HUES64 (cell line): Measurements from ENCODE around the gene MOSPD2.

ENCODE experiments used
- H3K27ac ChIP-seq: 2 replicates; pipeline ENCODE4 v1.7.0; 2013; ENCODE audit warnings: low read depth, low read length, inconsistent platforms
- H3K27me3 ChIP-seq: 2 replicates; pipeline ENCODE4 v1.6.1; 2013; ENCODE audit warnings: mild to moderate bottlenecking, low read length; ENCODE audit not compliant: insufficient read depth
- H3K36me3 ChIP-seq: 2 replicates; pipeline ENCODE4 v1.6.1; 2013; ENCODE audit warnings: mild to moderate bottlenecking, low read length; ENCODE audit not compliant: insufficient read depth
- H3K4me1 ChIP-seq: 2 replicates; pipeline ENCODE4 v1.6.1; 2013; ENCODE audit warnings: mild to moderate bottlenecking, low read length, moderate library complexity; ENCODE audit not compliant: insufficient read depth
- H3K4me3 ChIP-seq: 2 replicates; pipeline ENCODE4 v1.5.1; 2013; ENCODE audit warnings: mild to moderate bottlenecking, low read length, moderate library complexity
- H3K9ac ChIP-seq: 2 replicates; pipeline ENCODE4 v1.6.1; 2013; ENCODE audit warnings: mild to moderate bottlenecking, low read depth, low read length
- H3K9me3 ChIP-seq: 2 replicates; pipeline ENCODE4 v1.6.1; 2013; ENCODE audit warnings: low read depth, low read length; ENCODE audit not compliant: insufficient read depth
- WGBS: fragments of 150-250, 120-280 bp; methylation state at CpG from one replicate; pipeline ENCODE4 v1.1.7; 2013; ENCODE audit warnings: missing lambda C conversion rate; 5-methylcytosine and 5-hydroxymethylcytosine counted together

The MOSPD2 gene

DNA sequence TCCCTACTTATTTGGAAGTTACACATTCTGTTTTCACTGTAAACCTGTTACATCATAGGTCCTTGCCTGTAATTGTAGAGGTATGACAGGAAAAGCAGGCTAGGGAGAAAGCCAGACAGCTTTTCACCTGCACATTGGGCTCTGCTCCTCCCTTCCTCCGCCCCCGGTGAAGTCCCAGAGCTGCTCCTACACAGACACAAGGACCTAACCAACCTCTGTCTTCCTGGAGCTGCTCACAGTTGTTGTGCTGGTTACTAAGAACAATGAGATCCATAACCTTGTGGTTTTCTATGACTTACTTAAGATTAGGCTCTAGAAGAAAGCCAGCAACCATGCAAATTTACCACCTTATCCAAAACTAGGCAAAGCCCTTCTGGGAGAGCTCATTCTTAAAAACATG, 40.0 kb downstream of the MOSPD2 start:
- Histone ChIP-seq H3K36me3 (peaks cover 64% of the 10 kb centered on the region), H3K27me3 (no peaks in the 10 kb centered on the region)
- WGBS, result 86% methylated on average over 2 of the region's 2 CpGs

DNA sequence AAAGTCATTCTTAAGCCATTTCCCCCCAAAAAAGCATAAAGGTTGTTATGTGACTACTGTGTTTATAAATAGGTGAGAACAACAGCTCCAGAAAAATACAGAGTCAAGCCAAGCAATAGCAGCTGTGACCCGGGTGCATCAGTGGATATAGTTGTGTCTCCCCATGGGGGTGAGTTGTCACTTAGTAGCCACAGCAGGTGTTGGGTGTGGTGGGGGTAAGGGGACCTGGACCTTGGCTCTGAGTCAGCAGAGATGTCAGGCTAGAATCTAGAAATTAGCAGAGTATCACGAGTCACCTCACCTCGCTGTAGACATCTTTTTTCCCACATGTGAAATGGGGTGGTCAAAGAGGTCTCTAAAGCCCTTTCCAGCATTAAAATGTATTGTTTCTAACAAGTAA, 42.4 kb downstream of the MOSPD2 start:
- Histone ChIP-seq H3K27me3 (no peaks in the 10 kb centered on the region), H3K9ac (no peak overlapping the region), H3K36me3 (peaks cover 67% of the 10 kb centered on the region), H3K4me3 (no peak overlapping the region), H3K9me3 (no peaks in the 10 kb centered on the region), H3K27ac (no peak overlapping the region), H3K4me1 (no peaks in the 10 kb centered on the region)
- 100% methylated on average over 3 of the region's 3 CpGs for WGBS

More for the DNA sequence above, 40.0 kb downstream of the MOSPD2 start:
- Histone ChIP-seq H3K9ac (no peak overlapping the region), H3K9me3 (no peaks in the 10 kb centered on the region), H3K27ac (no peak overlapping the region), H3K4me1 (no peaks in the 10 kb centered on the region), H3K4me3 (no peak overlapping the region)

DNA sequence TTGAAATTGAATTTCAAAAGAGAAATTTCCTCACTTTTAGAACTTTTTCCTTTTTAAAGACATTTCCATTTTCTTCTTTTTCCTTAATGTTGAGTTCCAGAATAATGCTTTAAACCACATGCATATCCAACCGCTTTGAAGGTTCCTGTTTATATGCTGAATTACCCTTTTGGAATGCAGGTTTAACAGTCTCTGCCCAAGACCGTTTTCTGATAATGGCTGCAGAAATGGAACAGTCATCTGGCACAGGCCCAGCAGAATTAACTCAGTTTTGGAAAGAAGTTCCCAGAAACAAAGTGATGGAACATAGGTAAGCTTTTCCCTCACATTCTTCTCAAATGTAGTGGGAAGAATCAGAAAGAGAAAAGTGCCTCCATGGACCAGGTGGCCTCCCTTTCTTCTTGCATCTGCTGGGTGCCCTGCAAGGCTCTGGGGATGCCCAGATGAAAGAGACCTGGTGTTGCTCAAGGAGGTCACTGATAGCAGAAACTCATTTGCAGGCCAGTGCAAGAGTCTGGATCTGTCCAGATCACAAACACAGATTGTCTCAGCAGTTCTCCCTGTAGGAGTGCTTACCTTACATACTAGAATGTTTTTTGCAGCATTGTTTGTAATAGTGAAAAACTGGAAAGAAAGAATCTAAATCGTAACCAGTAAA, 42.9 kb downstream of the MOSPD2 start:
- Histone ChIP-seq H3K4me3 (no peak overlapping the region), H3K4me1 (no peaks in the 10 kb centered on the region), H3K9ac (no peak overlapping the region), H3K9me3 (no peaks in the 10 kb centered on the region), H3K27ac (no peak overlapping the region), H3K36me3 (peaks cover 63% of the 10 kb centered on the region), H3K27me3 (no peaks in the 10 kb centered on the region)
- 93% methylated on average over 2 of the region's 3 CpGs for WGBS

DNA sequence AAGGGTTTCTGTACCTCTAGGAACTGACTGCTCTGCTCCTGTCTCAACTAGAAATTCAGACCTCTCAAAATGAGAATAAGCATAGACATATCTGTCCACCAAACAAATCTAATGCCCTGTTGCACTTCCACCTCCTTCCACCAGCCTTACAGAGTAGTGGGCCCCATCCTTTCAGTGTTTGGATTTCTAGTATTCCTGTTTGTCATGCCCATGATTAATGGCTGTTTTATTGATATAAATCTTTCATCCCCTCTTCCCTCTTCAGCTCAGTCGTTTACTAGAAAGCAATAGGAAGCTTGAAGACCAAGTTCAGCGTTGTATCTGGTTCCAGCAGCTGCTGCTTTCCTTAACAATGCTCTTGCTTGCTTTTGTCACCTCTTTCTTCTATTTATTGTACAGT, 46.2 kb downstream of the MOSPD2 start:
- Histone ChIP-seq H3K4me3 (no peak overlapping the region), H3K36me3 (peaks cover 34% of the 10 kb centered on the region), H3K9ac (no peak overlapping the region), H3K4me1 (no peaks in the 10 kb centered on the region), H3K27ac (no peak overlapping the region), H3K27me3 (no peaks in the 10 kb centered on the region), H3K9me3 (no peaks in the 10 kb centered on the region)
- WGBS, result 90% methylated on average over 2 of the region's 2 CpGs

DNA sequence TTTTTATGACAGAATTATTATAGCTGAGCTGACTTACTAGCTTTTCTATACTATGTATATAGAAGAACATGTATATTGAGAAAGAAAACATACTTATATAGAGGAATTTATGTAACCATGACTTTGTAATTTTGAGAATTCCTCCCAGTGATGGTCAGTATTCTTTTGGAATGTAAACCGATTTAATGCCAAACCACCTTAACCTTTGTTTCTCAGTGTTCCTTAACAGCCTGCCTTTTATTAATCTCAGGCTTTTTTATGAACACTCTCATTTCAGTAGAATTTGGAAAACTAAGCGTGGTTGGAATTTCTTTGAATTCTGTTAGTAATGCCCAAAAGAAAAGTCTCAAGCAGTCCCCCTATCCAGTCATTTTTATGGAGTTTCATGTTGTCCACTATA, 47.0 kb downstream of the MOSPD2 start:
- WGBS, result 80% methylated on average over 1 of the region's 2 CpGs
- H3K27me3 ChIP-seq, result no peaks in the 10 kb centered on the region

DNA sequence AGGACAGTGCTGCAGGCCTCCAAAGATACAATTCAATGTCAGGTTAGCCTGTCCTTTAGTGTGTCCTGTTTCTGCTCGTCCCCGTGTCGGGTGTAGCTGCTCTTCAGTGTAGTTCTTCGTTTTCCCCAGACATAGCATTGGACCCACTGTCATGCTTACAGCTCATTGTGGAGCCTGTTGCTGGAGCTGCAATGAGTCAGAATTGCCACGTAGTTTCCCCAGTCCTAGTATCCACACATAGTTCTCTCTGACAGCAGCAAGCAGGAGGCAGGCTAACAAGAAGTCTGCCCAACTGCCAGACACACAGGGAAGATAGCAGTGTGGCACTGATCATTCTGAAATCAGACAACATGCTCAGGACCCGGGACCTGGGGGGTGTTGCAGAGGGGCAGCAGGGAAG, 49.2 kb downstream of the MOSPD2 start:
- no peaks in the 10 kb centered on the region for H3K27me3 ChIP-seq
- H3K9me3 ChIP-seq, result no peaks in the 10 kb centered on the region
- H3K36me3 ChIP-seq, result peaks cover 13% of the 10 kb centered on the region
- no peaks in the 10 kb centered on the region for H3K4me1 ChIP-seq
- H3K9ac ChIP-seq, result no peak overlapping the region
- no peak overlapping the region for H3K27ac ChIP-seq
- 93% methylated on average over 6 of the region's 6 CpGs for WGBS
- H3K4me3 ChIP-seq, result no peak overlapping the region

More for the DNA sequence above, 47.0 kb downstream of the MOSPD2 start:
- Histone ChIP-seq H3K9ac (no peak overlapping the region), H3K4me3 (no peak overlapping the region), H3K9me3 (no peaks in the 10 kb centered on the region), H3K36me3 (peaks cover 28% of the 10 kb centered on the region), H3K27ac (no peak overlapping the region), H3K4me1 (no peaks in the 10 kb centered on the region)

DNA sequence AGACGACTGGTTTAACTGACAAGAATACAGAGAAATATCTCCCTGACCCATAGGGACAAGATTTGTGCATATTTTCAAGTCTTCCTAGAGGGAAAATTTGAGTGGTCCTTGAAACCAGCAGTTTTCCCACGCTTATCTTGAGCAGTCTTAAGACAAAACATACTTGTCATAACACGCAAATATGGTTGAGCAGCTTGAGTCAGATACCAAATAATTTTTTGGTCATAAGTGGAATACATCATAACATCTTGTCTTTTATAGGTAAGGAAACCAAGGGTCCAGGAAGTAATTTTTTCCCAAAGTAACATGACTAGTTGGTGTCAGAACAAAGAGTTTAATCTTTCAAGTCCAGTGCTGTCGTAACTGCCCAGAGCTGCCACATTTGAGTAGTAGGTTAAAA, 50.5 kb downstream of the MOSPD2 start:
- H3K9ac ChIP-seq, result no peak overlapping the region
- no peaks in the 10 kb centered on the region for H3K4me1 ChIP-seq
- H3K27me3 ChIP-seq, result no peaks in the 10 kb centered on the region
- no peak overlapping the region for H3K4me3 ChIP-seq
- WGBS, result 94% methylated on average over 2 of the region's 4 CpGs
- peaks cover 4% of the 10 kb centered on the region for H3K36me3 ChIP-seq
- H3K9me3 ChIP-seq, result no peaks in the 10 kb centered on the region
- no peak overlapping the region for H3K27ac ChIP-seq

DNA sequence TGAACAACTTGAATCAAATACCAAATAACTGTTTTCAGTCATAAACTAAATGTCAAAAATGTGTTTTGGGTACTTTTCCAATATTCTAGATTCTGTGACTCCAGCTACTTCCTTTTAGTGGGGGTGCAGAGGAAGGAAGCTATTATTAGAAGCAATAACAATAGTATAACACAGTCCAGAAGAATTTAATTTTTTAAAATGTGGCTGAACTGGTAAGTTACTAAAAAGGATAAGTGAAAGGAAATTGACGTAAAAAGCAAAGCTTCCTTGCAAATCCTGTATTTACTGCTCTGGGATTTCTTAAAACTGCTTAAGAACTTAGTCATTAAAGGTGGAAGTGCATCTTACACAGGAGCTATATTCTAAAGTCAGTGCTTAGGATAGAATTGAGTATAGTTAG, 53.2 kb downstream of the MOSPD2 start:
- no peaks in the 10 kb centered on the region for H3K9me3 ChIP-seq
- H3K36me3 ChIP-seq, result no peaks in the 10 kb centered on the region
- H3K27ac ChIP-seq, result no peak overlapping the region
- no peaks in the 10 kb centered on the region for H3K27me3 ChIP-seq
- H3K4me1 ChIP-seq, result no peaks in the 10 kb centered on the region
- H3K9ac ChIP-seq, result no peak overlapping the region
- 95% methylated on average over 1 of the region's 1 CpG for WGBS
- no peak overlapping the region for H3K4me3 ChIP-seq

DNA sequence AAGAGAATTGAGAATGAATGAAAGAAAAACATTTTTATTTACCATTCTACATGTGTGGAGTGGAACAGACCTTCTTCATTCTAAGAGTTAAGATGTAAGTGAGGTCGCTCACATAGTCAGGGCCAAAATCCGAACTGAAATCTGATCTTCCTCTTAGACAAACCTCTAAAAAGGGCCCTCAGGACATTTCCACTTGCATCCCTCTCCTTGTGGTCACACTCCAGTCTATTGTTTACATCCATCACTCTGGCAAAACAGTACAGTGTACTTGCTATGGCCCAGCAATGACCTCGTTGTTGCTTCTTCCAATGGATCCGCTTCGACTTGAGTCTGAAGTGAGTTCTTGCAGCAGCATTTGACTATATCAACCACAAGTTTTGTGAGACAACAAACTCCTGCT, 54.2 kb downstream of the MOSPD2 start:
- Histone ChIP-seq H3K9ac (no peak overlapping the region), H3K9me3 (no peaks in the 10 kb centered on the region), H3K36me3 (no peaks in the 10 kb centered on the region), H3K27ac (no peak overlapping the region), H3K4me3 (no peak overlapping the region), H3K27me3 (no peaks in the 10 kb centered on the region), H3K4me1 (no peaks in the 10 kb centered on the region)
- WGBS, result 95% methylated on average over 5 of the region's 5 CpGs

DNA sequence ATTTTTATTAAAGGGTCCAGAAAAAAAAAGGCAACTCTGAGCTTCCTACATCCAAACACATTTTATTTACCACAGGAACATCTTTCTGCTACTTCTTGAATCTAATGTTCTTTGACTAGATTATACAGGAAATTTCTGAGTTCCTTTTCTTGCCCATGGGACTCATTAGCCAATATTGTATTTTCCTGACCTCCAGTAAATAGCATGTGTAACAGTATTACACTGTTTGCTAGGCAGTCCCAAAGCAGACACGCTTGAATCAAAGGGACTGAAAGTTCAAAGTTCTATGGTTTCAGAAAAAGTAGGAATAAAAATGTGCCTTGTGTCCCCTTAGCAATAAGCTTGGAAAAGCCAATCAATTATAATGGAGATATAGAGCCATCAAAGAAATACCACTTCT, 57.4 kb downstream of the MOSPD2 start:
- Histone ChIP-seq H3K27ac (no peak overlapping the region), H3K9ac (no peak overlapping the region), H3K4me1 (no peaks in the 10 kb centered on the region), H3K36me3 (no peaks in the 10 kb centered on the region), H3K27me3 (no peaks in the 10 kb centered on the region), H3K4me3 (no peak overlapping the region), H3K9me3 (no peaks in the 10 kb centered on the region)
- WGBS, result 93% methylated on average over 1 of the region's 1 CpG

DNA sequence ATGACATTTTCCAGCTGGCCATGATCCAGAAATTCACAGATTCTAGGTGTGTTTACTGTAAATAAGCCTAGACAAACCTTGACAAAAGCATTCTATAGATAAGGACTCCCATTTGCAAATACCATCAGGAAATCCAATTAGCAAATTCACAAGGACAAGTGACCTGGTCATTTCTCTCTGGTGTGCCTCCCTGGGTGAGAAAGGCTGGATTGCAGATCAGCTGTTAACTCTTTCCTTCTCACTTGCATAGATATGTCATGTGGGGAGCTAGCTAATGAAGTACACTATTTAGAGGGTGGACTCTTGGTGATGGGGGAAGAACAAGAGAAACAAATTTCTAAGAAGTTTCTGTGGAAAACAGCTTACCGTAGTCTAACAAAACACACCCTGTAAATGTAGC, 58.9 kb downstream of the MOSPD2 start:
- Histone ChIP-seq H3K9me3 (no peaks in the 10 kb centered on the region), H3K4me3 (no peak overlapping the region), H3K4me1 (no peaks in the 10 kb centered on the region), H3K36me3 (no peaks in the 10 kb centered on the region), H3K9ac (no peak overlapping the region), H3K27ac (no peak overlapping the region), H3K27me3 (no peaks in the 10 kb centered on the region)
- 67% methylated on average over 1 of the region's 1 CpG for WGBS

DNA sequence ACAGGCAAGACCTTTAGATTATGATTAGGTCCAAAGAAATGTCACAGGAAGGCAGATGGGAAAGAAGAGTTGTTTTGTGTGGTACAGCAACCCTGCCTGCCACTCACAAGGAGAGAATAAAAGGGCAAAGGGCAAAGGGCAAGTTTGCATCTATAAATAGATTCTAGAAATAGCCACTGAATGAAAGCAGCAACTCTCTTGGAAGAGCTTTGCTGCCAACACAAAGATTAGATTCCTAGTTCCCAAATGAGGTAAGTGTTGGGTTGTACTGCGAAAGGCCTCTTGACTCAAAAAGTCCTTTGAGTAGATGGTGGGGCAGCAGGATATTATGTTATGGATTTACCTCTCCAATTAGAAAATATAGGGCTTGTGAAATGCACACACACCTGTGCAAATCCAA, 61.2 kb downstream of the MOSPD2 start:
- H3K4me1 ChIP-seq, result no peaks in the 10 kb centered on the region
- H3K27me3 ChIP-seq, result no peaks in the 10 kb centered on the region
- WGBS, result no CpG with 5 or more reads among the region's 1 CpG
- no peaks in the 10 kb centered on the region for H3K9me3 ChIP-seq
- H3K36me3 ChIP-seq, result no peaks in the 10 kb centered on the region
- no peak overlapping the region for H3K4me3 ChIP-seq
- no peak overlapping the region for H3K9ac ChIP-seq
- H3K27ac ChIP-seq, result no peak overlapping the region
